ENCODE results near the gene ALX3. TPM values are rescaled to one million over a fixed set of nuclear protein-coding genes. Genes with fewer than 3 reads are reported as not detected.

The ALX3 gene
- total and polyA plus RNA-seq, 7 donors, result 0.04 to 0.11 (median 0.05) TPM; not detected in 4

DNA sequence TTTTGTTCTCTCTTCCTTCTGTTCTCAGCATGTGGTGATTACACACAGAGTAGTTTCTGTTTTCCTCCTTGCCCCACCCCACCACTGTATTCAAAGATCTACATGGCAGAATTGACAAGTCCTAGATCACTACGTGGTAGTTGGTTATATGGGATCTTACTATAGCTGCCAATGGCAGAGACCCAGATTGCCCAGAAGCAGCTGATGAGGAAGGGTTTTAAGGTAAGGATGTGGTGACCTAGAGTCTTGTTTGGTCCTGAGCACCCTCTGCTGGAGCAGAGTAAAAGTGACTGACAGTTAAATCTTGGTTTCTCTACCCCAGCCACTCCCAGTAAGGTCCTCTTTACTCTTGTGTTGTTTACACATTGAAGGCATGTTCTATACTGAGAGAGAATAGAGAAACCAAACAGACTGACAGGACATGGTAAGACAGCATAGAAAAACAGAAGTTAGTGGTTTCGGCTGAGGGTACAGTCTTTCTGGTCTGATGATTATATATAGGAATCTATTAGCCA lies 58.9 kb downstream of the ALX3 start:
- H3K4me3 ChIP-seq, result no peak overlapping the region
- H3K36me3 ChIP-seq (ENCODE audit: insufficient read depth in 1 of 2, low read depth in 1 of 2), result peaks cover 34 to 84% of the 10 kb centered on the region in 2 donors
- 48 to 60% (median 54%) methylated on average over 2 of the region's 2 CpGs for WGBS, 3 donors
- peaks cover 31% of the 10 kb centered on the region for H3K4me1 ChIP-seq
- TF ChIP-seq CTCF (IDR thresholded peaks at IDR 0.05), result peak; percentile 60
- H3K27ac ChIP-seq, result no peak overlapping the region
- ATAC-seq, result peak; percentile 74 to 86 (median 82)
- H3K9me3 ChIP-seq, result no peaks in the 10 kb centered on the region
- no peak for DNase-seq
- intact Hi-C loops (cut with DNase I), result loop anchor here in 1 of 2 donors (1.0 kb wide), 1 partner anchor 234 kb away; no protein-coding TSS in a partner anchor
- no peaks in the 10 kb centered on the region for H3K27me3 ChIP-seq (ENCODE audit: insufficient read depth in 3 of 3, low read length in 2 of 3)

Other genes starting within 250 kb of the ALX3 start
- 10 to 100 TPM in 3 of 4 donors, 1 to 10 TPM in 1; 7.9 to 14.7 (median 10.6) TPM for gene CSF1, start 159.8 kb downstream of the ALX3 start, total RNA-seq
- 10 to 100 TPM in 1 of 3 donors, 1 to 10 TPM in 2; 3.7 to 13.8 (median 6.3) TPM for gene CSF1, start 159.8 kb downstream of the ALX3 start, polyA plus RNA-seq
- 100 to 1,000 TPM in 1 of 4 donors, 10 to 100 TPM in 3; 60.2 to 128 (median 88.9) TPM for gene AHCYL1, start 85.9 kb downstream of the ALX3 start, total RNA-seq
- gene AHCYL1, start 85.9 kb downstream of the ALX3 start, polyA plus RNA-seq, result 10 to 100 TPM; 42.5 to 47.2 (median 46.2) TPM
- gene STRIP1, start 36.0 kb downstream of the ALX3 start, total RNA-seq, result 10 to 100 TPM; 16.1 to 23.1 (median 17.0) TPM
- gene STRIP1, start 36.0 kb downstream of the ALX3 start, polyA plus RNA-seq, result 10 to 100 TPM; 12.1 to 17.4 (median 13.5) TPM
- gene UBL4B, start 41.8 kb upstream of the ALX3 start, total RNA-seq, result under 1 TPM in 1 of 4 donors, not detected in 3; 0.20 TPM
- gene UBL4B, start 41.8 kb upstream of the ALX3 start, polyA plus RNA-seq, result under 1 TPM in 2 of 3 donors, not detected in 1; 0.06 to 0.19 TPM
- under 1 TPM; 0.09 to 0.19 (median 0.15) TPM for gene SLC6A17, start 79.8 kb upstream of the ALX3 start, total RNA-seq
- gene SLC6A17, start 79.8 kb upstream of the ALX3 start, polyA plus RNA-seq, result under 1 TPM; 0.03 to 0.10 (median 0.08) TPM
- gene KCNC4, start 139.6 kb upstream of the ALX3 start, total RNA-seq, result 10 to 100 TPM in 1 of 4 donors, 1 to 10 TPM in 3; 5.1 to 14.5 (median 5.9) TPM
- gene KCNC4, start 139.6 kb upstream of the ALX3 start, polyA plus RNA-seq, result 1 to 10 TPM; 2.4 to 9.2 (median 3.1) TPM